GM18498 (cell line): ENCODE data around the gene RPRD1B.

Experiments
- ATAC-seq: cut with Tn5 transposase; IDR thresholded peaks from one replicate; pipeline ENCODE4 v1.9.1; 2021; ENCODE audit warnings: mild to moderate bottlenecking, moderate library complexity; ENCODE audit not compliant: unreplicated experiment

The RPRD1B gene

GRCh38 chr20:38034108-38034649, 633 bp downstream of the RPRD1B start:
- peak; percentile 8 for ATAC-seq

GRCh38 chr20:38034961-38035360, 1.4 kb downstream of the RPRD1B start:
- ATAC-seq: no peak

- ATAC-seq: no peak
These were observed 2.8 kb downstream of the RPRD1B start for GRCh38 chr20:38036366-38036765.

GRCh38 chr20:38040276-38040675, 6.7 kb downstream of the RPRD1B start:
- no peak for ATAC-seq

- ATAC-seq: no peak
These were observed 10.2 kb downstream of the RPRD1B start for GRCh38 chr20:38043512-38044300.

- ATAC-seq: no peak
These were observed 11.1 kb downstream of the RPRD1B start for GRCh38 chr20:38044685-38045084.

- ATAC-seq: no peak
These were observed 13.0 kb downstream of the RPRD1B start for GRCh38 chr20:38046572-38046971.

GRCh38 chr20:38049800-38050199, 16.3 kb downstream of the RPRD1B start:
- no peak for ATAC-seq

- ATAC-seq: no peak
These were observed 17.1 kb downstream of the RPRD1B start for GRCh38 chr20:38050686-38051085.

- no peak for ATAC-seq
These were observed 19.3 kb downstream of the RPRD1B start for GRCh38 chr20:38052870-38053269.

GRCh38 chr20:38054647-38055046, 21.1 kb downstream of the RPRD1B start:
- no peak for ATAC-seq

- ATAC-seq: no peak
These were observed 21.7 kb downstream of the RPRD1B start for GRCh38 chr20:38055294-38055693.

GRCh38 chr20:38055848-38056247, 22.3 kb downstream of the RPRD1B start:
- no peak for ATAC-seq

- peak; percentile 71 for ATAC-seq
These were observed 23.9 kb downstream of the RPRD1B start for GRCh38 chr20:38057351-38057972.

- no peak for ATAC-seq
These were observed 26.3 kb downstream of the RPRD1B start for GRCh38 chr20:38059832-38060231.

- ATAC-seq: no peak
These were observed 27.0 kb downstream of the RPRD1B start for GRCh38 chr20:38060536-38060935.

- no peak for ATAC-seq
These were observed 27.6 kb downstream of the RPRD1B start for GRCh38 chr20:38061109-38061508.

GRCh38 chr20:38062890-38063289, 29.3 kb downstream of the RPRD1B start:
- no peak for ATAC-seq

GRCh38 chr20:38063911-38064530, 30.5 kb downstream of the RPRD1B start:
- ATAC-seq: no peak

- no peak for ATAC-seq
These were observed 32.3 kb downstream of the RPRD1B start for GRCh38 chr20:38065764-38066375.

GRCh38 chr20:38066969-38067716, 33.6 kb downstream of the RPRD1B start:
- no peak for ATAC-seq
